Measurements from ENCODE around the gene RCAN1.

The RCAN1 gene

DNA sequence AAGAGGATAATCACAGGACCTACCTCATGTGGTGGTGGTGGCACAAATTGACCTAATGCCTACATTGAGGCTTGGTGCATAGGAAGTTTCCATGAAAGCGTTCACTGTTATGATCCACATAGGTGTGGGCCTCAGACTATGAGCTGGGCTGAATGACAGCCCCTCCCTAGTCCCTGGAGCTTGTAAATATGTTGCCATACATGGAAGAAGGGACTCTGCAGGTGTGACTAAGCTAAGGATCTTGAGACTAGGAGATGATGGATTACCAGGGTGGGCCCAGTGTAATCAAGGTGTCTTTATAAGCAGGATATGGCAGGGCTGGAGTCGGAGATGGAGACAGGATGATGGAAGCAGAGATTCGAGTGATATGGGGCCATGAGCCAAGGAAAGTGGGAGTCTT lies 71.9 kb downstream of the RCAN1 start:
- DNase-seq (ENCODE audit: insufficient read length, low spot score) (no peak), FAIRE-seq (no peak)
- TF ChIP-seq, protein P1, sequence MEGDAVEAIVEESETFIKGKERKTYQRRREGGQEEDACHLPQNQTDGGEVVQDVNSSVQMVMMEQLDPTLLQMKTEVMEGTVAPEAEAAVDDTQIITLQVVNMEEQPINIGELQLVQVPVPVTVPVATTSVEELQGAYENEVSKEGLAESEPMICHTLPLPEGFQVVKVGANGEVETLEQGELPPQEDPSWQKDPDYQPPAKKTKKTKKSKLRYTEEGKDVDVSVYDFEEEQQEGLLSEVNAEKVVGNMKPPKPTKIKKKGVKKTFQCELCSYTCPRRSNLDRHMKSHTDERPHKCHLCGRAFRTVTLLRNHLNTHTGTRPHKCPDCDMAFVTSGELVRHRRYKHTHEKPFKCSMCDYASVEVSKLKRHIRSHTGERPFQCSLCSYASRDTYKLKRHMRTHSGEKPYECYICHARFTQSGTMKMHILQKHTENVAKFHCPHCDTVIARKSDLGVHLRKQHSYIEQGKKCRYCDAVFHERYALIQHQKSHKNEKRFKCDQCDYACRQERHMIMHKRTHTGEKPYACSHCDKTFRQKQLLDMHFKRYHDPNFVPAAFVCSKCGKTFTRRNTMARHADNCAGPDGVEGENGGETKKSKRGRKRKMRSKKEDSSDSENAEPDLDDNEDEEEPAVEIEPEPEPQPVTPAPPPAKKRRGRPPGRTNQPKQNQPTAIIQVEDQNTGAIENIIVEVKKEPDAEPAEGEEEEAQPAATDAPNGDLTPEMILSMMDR (IDR thresholded peaks at IDR 0.05; ENCODE audit: insufficient read depth, missing control alignments) = no peak

DNA sequence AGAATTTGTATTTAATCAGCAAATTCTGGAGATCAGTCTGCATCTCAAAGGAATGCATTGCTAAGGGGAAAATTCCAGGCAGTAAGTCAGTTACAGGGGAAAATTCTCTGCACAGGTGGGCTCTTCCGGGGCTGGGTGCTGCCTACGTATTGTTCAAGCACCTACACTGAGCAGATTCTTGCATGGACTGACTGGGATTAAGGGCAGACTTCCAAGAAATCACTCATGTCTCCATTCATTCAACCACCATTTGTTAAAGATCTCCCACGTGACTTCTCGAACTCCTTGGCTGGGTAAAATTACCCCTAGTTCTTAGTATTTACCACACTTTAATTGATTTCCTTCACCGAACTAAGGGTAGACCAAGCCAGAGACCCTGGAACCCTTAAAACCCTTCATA lies 74.7 kb downstream of the RCAN1 start:
- DNase-seq (ENCODE audit: insufficient read length, low spot score) (no peak), FAIRE-seq (no peak)
- TF ChIP-seq, protein P1 (IDR thresholded peaks at IDR 0.05; ENCODE audit: insufficient read depth, missing control alignments) = no peak

DNA sequence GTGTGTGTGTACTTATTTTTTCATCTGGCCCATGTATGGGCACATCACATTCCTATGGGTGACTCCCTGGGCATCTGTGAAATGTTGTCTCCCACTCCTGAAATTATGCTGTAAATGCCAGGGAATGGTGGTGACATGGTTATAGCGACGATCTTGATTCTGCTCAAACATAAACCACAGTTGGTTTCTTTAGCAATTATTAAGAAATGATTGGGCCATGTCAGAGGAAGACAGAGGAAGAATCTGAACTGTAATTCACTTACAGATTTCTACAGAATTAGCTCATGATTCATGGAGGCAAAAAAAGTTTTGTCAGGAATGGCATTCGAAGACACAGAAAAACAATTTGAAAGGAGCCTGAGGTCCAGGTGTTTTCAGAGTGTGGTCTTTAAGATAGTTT lies 77.1 kb downstream of the RCAN1 start:
- FAIRE-seq (no peak), DNase-seq (ENCODE audit: insufficient read length, low spot score) (no peak)
- TF ChIP-seq, protein P1 (IDR thresholded peaks at IDR 0.05; ENCODE audit: insufficient read depth, missing control alignments) = no peak

GRCh38 chr21:34536820-34537219 lies 78.1 kb downstream of the RCAN1 start:
- DNase-seq (ENCODE audit: insufficient read length, low spot score) (no peak), FAIRE-seq (no peak)
- TF ChIP-seq, protein P1 (IDR thresholded peaks at IDR 0.05; ENCODE audit: insufficient read depth, missing control alignments) = no peak

DNA sequence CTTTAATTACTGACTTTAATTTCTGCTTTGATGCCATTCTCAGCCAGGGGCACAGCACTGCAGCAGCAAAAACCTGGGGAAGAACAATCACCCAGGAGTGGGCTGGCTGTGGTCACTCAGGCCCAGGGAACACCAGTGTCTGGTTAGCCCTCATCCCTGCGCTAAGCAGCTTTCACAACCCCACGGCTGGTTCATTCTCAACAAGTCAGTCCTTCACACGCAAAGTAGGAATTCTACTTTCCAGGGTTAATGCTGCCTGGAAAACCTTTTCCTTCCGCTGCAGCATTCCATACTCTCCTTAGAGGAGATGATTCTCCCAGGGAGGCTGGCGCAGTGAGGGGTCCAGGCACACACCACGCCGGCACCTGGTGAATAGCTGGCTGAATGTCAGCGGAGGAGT lies 78.6 kb downstream of the RCAN1 start:
- no peak for FAIRE-seq
- DNase-seq (ENCODE audit: insufficient read length, low spot score) = no peak
- TF ChIP-seq, protein P1 (IDR thresholded peaks at IDR 0.05; ENCODE audit: insufficient read depth, missing control alignments) = no peak

DNA sequence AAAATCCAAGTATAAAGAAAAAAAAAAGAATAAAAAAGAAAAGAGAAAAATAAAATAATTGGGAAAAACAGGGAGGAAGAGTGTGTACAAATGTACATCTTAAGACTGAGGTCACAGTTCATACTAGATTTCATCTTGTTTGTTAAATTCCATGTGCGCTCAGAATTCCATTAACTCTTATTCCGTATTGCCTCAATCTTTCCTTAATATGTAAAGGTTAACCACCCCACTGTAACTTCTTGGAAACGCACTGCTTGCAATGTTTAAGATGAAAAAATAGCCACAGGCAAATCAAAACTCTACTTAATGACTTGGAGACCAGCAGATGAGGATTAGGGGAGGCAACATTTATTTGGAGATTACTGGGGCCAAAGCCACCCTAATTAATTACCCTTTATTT lies 79.0 kb downstream of the RCAN1 start:
- DNase-seq (ENCODE audit: insufficient read length, low spot score) (no peak), FAIRE-seq (no peak)
- TF ChIP-seq, protein P1 (IDR thresholded peaks at IDR 0.05; ENCODE audit: insufficient read depth, missing control alignments) = no peak

DNA sequence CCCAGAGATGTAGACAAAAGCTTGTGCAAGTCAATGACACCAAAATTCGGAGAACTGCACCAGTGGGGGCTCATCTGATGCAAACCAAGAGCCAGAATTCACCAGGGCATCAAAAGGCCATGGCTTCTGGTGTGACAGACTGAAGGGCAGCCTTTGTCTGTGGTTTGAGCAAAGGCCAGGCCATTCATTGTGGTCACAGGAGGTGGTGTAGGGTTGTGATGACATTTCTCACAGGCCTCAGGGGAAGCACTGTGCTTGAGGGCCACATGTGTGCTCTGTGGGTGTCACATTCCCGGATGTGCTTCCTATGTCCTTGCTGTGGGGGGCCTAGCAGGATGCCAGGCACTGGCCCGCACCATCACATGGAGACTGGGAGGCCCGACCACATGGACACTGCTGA lies 80.4 kb downstream of the RCAN1 start:
- TF ChIP-seq, protein P1 (IDR thresholded peaks at IDR 0.05; ENCODE audit: insufficient read depth, missing control alignments) = no peak
- FAIRE-seq = no peak
- DNase-seq (ENCODE audit: insufficient read length, low spot score) = no peak
